Measurements from ENCODE around the gene ST7.

Gene ST7

GRCh38 chr7:117164620-117165019, 211.3 kb downstream of the ST7 start:
- DNase-seq = no peak

GRCh38 chr7:117165656-117166055, 212.4 kb downstream of the ST7 start:
- DNase-seq = peak; percentile 7 to 28

GRCh38 chr7:117169907-117170306, 216.6 kb downstream of the ST7 start:
- DNase-seq = no peak

- no peak for DNase-seq
Measured at GRCh38 chr7:117171106-117171505, 217.8 kb downstream of the ST7 start.

- no peak for DNase-seq
Measured at GRCh38 chr7:117172283-117172682, 219.0 kb downstream of the ST7 start.

GRCh38 chr7:117173035-117173770, 219.9 kb downstream of the ST7 start:
- DNase-seq = no peak

- no peak for DNase-seq
Measured at GRCh38 chr7:117176206-117176605, 222.9 kb downstream of the ST7 start.

GRCh38 chr7:117178600-117178999, 225.3 kb downstream of the ST7 start:
- no peak for DNase-seq

GRCh38 chr7:117179701-117180100, 226.4 kb downstream of the ST7 start:
- no peak for DNase-seq

- no peak for DNase-seq
Measured at GRCh38 chr7:117183729-117184128, 230.4 kb downstream of the ST7 start.

GRCh38 chr7:117184367-117184766, 231.1 kb downstream of the ST7 start:
- no peak for DNase-seq

- no peak for DNase-seq
Measured at GRCh38 chr7:117185124-117185523, 231.8 kb downstream of the ST7 start.

GRCh38 chr7:117186218-117187010, 233.1 kb downstream of the ST7 start:
- DNase-seq = no peak

- DNase-seq = no peak
Measured at GRCh38 chr7:117188376-117188775, 235.1 kb downstream of the ST7 start.

- DNase-seq = no peak
Measured at GRCh38 chr7:117188949-117189592, 235.8 kb downstream of the ST7 start.

GRCh38 chr7:117190104-117190503, 236.8 kb downstream of the ST7 start:
- no peak for DNase-seq

- no peak for DNase-seq
Measured at GRCh38 chr7:117190746-117191435, 237.6 kb downstream of the ST7 start.

- no peak for DNase-seq
Measured at GRCh38 chr7:117192108-117192507, 238.8 kb downstream of the ST7 start.

GRCh38 chr7:117193564-117193963, 240.3 kb downstream of the ST7 start:
- no peak for DNase-seq

GRCh38 chr7:117194445-117194844, 241.1 kb downstream of the ST7 start:
- no peak for DNase-seq

- DNase-seq = peak in 1 of 2 donors; percentile 5
Measured at GRCh38 chr7:117195361-117196029, 242.2 kb downstream of the ST7 start.

- no peak for DNase-seq
Measured at GRCh38 chr7:117200132-117200531, 246.8 kb downstream of the ST7 start.

Data from inflammatory macrophage treated with lipopolysaccharide for 1 hour (primary cell).